HFF-Myc (cell line): ENCODE measurements around the gene CSH1.
"Not testable (repeated sequence)": the region's sequence is repeated elsewhere in the genome, so short reads cannot be mapped to it uniquely, and the experiment has no call there.

Experiments used
- DNase-seq: peaks from one replicate; pipeline ENCODE4 v3.0.0-alpha.2; 2011; ENCODE audit warnings: low read depth; ENCODE audit errors: extremely low read depth
- H3K4me3 ChIP-seq: replicated peaks from 2 replicates; pipeline ENCODE4 v1.5.1; 2011; ENCODE audit warnings: low read depth, mild to moderate bottlenecking, control low read depth, low read length
- TF ChIP-seq, protein P1 (sequence below): IDR thresholded peaks from 2 replicates; pipeline ENCODE4 v1.5.1; 2012; ENCODE audit warnings: mild to moderate bottlenecking, low read depth, low read length, control low read depth; ENCODE audit errors: missing control alignments

The CSH1 gene

DNA sequence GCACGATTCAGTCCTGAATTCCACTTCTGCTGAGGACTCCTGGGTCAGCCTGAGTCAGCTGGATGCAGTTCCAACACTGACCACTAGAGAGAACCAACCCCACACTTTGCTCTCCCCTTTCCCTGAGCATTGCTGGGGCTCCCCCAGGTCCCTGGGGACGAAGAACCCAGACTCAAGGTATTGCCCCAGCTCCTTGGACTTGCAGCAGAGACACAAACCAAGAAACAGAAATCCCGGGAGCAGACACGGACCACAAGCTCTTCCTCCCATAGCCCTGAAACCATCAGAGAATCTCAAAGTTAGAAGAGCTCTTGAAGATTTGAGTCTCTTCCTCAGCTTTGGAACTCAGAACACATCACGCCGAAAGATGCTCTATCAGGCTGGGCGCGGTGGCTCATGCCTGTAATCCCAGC, 22.9 kb upstream of the CSH1 start:
- DNase-seq: peak; percentile 20
- no peak overlapping the region for H3K4me3 ChIP-seq
- TF ChIP-seq, protein P1, sequence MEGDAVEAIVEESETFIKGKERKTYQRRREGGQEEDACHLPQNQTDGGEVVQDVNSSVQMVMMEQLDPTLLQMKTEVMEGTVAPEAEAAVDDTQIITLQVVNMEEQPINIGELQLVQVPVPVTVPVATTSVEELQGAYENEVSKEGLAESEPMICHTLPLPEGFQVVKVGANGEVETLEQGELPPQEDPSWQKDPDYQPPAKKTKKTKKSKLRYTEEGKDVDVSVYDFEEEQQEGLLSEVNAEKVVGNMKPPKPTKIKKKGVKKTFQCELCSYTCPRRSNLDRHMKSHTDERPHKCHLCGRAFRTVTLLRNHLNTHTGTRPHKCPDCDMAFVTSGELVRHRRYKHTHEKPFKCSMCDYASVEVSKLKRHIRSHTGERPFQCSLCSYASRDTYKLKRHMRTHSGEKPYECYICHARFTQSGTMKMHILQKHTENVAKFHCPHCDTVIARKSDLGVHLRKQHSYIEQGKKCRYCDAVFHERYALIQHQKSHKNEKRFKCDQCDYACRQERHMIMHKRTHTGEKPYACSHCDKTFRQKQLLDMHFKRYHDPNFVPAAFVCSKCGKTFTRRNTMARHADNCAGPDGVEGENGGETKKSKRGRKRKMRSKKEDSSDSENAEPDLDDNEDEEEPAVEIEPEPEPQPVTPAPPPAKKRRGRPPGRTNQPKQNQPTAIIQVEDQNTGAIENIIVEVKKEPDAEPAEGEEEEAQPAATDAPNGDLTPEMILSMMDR: peak; percentile 90

DNA sequence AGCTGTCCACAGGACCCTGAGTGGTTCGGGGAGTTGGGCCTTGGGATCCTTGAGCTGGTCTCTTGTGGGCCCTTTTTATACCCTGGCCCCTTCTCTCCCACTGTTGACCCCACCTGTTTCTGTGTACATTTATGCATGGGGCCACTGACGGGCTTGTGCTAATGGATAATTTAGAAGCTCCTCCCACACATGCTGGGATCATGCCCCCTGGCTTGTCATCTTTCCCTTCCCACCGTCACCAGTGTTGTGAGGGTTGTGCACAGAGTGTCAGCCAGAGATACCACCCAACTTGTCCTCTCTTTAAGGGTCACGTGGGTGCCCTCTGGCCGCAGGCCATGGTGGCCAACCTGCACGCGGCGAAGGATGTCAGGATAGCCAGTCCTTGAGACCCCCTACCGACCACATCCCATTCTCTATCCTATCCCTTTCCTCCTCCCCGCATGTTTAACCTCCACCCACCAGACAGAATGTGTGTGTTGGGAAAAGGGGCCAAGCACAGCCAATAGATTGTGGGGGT, 22.5 kb upstream of the CSH1 start, which contains the start of gene GH1:
TSS of gene GH1 (minus strand) at position 51 of the 517 bp plus-strand sequence. CDS start 63 bp downstream, outside the sequence.
- not testable (repeated sequence) for DNase-seq, H3K4me3 ChIP-seq

DNA sequence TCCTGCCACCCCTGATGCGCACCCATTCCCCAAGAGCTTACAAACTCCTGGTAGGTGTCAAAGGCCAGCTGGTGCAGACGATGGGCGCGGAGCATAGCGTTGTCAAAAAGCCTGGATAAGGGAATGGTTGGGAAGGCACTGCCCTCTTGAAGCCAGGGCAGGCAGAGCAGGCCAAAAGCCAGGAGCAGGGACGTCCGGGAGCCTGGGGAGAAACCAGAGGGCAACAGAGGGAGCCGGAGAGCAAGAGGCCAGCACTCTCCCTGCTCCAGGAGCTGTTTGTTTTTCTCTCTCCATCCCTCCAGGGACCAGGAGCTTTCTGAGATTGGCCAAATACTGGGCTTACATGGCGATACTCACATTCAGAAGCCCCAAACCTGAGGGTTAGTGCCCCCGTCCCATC, 21.9 kb upstream of the CSH1 start:
- TF ChIP-seq, protein P1: no peak
- no peak for DNase-seq
- no peak overlapping the region for H3K4me3 ChIP-seq

DNA sequence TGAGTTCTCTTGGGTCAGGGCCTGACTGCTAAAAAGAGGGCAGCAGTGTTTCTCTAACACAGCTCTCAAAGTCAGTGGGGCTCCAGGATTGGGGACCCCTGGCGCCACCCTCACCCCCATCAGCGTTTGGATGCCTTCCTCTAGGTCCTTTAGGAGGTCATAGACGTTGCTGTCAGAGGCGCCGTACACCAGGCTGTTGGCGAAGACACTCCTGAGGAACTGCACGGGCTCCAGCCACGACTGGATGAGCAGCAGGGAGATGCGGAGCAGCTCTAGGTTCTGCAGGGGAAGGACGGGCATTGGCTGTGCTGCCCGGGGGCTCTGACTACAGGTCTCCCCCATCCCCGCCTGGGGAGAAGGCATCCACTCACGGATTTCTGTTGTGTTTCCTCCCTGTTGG, 21.3 kb upstream of the CSH1 start:
- TF ChIP-seq, protein P1: no peak
- no peak for DNase-seq
- no peak overlapping the region for H3K4me3 ChIP-seq

DNA sequence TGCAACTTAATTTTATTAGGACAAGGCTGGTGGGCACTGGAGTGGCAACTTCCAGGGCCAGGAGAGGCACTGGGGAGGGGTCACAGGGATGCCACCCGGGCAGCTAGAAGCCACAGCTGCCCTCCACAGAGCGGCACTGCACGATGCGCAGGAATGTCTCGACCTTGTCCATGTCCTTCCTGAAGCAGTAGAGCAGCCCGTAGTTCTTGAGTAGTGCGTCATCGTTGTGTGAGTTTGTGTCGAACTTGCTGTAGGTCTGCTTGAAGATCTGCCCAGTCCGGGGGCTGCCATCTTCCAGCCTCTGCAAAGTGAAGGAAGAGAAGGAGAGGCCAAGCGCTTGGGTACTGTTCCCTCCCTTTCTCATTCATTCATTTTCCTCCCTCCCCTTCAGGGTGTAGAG, 20.8 kb upstream of the CSH1 start:
- not testable (repeated sequence) for DNase-seq

DNA sequence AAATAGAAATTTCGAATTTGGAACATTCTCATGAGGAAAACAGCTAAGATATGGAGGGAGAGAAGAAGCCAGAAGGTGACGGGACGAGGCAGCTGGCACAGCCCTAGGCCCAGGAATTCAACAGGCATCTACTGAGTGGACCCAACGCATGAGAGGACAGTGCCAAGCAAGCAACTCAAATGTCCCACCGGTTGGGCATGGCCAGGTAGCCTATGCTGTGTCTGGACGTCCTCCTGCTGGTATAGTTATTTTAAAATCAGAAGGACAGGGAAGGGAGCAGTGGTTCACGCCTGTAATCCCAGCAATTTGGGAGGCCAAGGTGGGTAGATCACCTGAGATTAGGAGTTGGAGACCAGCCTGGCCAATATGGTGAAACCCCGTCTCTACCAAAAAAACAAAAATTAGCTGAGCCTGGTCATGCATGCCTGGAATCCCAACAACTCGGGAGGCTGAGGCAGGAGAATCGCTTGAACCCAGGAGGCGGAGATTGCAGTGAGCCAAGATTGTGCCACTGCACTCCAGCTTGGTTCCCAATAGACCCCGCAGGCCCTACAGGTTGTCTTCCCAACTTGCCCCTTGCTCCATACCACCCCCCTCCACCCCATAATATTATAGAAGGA, 20.3 kb upstream of the CSH1 start:
- TF ChIP-seq, protein P1: no peak
- no peak for DNase-seq
- no peak overlapping the region for H3K4me3 ChIP-seq

More for the DNA sequence above, 20.8 kb upstream of the CSH1 start:
- not testable (repeated sequence) for H3K4me3 ChIP-seq

DNA sequence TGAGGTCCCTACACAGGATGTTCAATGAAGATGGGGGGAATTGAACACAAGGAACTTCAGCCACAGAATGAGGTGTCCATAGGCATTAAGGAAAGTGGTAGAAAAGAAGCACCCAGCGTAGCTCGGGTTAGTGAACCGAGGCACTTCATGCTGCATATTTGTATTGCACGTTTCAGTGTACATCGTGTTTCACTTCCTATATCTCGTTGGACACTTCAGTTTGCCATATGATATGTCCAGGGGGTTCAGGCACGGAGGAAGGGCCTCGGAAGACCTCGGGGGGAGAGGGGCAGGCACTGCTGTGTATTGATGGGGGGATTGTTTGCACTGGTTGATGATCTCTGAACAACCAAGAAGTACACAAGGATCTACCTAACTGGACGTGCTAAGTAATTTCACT, 19.4 kb upstream of the CSH1 start:
- not testable (repeated sequence) for DNase-seq, H3K4me3 ChIP-seq

DNA sequence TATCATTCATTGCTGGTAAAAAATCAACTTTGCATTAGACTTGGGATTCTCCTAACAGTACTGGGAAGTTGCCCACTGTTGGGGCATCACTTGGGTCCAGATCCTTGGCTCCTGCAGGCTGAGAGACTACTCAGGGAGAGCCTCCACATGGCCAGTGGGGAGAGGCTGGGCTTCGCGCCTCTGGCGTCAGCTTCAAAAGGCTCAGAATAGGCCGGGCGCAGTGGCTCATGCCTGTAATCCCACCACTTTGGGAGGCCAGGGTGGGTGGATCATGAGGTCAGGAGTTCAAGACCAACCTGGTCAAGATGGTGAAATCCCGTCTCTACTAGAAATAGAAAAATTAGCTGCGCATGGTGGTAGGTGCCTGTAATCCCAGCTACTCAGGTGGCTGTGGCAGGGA, 18.1 kb upstream of the CSH1 start:
- no peak overlapping the region for H3K4me3 ChIP-seq
- TF ChIP-seq, protein P1: no peak
- no peak for DNase-seq
